Measurements from ENCODE around the gene CIITA. TPM values are rescaled to one million over a fixed set of nuclear protein-coding genes. Genes with fewer than 3 reads are reported as not detected.

CIITA gene
- total RNA-seq, 2 donors from 2014 or later: 10.0 to 11.9 TPM

DNA sequence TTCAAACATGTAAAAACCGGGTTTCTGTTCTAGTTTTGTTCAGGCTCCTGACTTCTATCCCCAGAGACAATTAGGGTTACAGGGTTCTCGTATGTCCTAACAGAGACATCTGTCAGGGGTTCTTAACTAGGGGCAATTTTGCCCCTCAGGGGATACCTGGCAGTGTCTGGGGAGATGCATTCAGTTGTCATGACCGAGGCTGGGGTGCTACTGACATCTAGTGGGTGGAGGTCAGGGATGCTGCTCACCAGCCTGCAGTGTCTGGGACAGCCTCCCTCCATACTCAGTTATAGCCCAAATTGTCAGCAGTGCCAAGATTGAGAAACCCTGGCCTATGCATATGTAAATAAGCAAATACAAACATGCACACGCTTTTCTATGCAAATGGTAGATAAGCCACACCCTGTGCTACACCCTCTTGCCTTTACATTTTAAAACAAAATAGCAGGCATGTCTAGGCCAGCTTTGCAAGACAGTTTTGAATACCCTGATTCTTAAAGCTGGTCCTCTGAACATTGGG, 104.8 kb downstream of the CIITA start:
- DNase-seq (ENCODE audit: low spot score): no peak
- intact Hi-C loops (cut with DNase I): no loop called here

DNA sequence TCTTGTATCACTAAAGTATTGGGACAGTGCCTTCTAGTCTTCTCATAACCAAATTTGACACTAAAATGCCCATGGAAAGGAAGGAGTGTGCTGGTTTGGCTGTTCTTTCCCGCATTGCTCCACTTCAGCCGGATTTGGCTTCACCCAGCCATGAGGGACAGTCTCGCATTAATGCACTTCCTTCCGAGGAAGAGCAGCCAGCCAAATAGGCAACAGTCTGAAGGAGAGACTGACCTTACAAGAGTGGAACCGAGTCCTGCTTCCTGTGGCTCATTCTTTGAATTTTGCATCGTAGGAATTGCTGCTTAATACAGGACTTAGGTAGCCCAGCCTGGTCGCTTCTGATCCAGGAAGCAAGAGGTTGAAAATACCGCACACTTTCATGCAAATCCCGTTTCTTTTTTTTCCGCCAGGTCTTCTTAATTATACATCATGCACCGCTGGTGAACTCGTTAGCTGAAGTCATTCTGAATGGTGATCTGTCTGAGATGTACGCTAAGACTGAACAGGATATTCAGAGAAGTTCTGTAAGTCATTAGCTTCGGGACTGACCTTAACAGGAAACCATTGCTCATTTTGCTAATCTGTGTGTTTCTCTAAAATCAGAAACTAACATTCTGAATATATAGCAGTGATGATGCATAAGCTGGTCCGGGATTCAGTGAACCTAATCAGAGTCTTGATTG, 105.6 kb downstream of the CIITA start:
- intact Hi-C loops (cut with DNase I): no loop called here
- DNase-seq (ENCODE audit: low spot score): no peak

- intact Hi-C loops (cut with DNase I): no loop called here
- DNase-seq (ENCODE audit: low spot score): no peak
These were observed 106.2 kb downstream of the CIITA start for GRCh38 chr16:10983159-10983558.

DNA sequence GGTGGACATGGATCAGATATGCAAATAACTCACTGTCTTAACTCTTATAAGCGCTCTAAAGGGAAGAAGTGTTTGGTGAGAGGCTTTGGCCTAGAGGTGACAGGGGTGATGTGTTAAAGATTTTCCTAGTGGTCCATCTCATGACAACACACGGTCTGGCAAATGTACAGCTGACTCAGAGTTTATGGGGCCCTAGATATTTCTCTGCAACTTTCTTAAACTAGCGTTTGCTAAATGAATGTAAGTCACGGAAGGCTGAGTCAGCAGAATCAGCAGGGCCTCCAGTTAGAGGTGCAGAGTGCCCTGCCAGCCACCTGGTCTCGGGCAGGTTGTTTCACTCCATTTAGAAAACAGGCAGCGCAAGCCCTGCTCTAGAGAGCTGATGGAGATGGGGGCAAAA, 107.5 kb downstream of the CIITA start:
- DNase-seq (ENCODE audit: low spot score): no peak
- intact Hi-C loops (cut with DNase I): no loop called here

Other genes with a start within 250 kb of the CIITA start
- gene TEKT5, start 182.3 kb upstream of the CIITA start, total RNA-seq: under 1 TPM in 1 of 2 donors, not detected in 1; 0.14 TPM
- 10 to 100 TPM; 27.1 to 29.8 TPM for gene NUBP1, start 133.4 kb upstream of the CIITA start, total RNA-seq
- 1 to 10 TPM; 2.1 to 3.7 TPM for gene TVP23A, start 58.4 kb upstream of the CIITA start, total RNA-seq
- 10 to 100 TPM; 36.0 to 39.8 TPM for gene DEXI, start 65.3 kb downstream of the CIITA start, total RNA-seq
- gene CLEC16A, start 67.4 kb downstream of the CIITA start, total RNA-seq: 10 to 100 TPM; 19.4 to 20.1 TPM

All from posterior vena cava (tissue), 2 donors.